HG03135 (cell line): ENCODE results near the gene BSND.

Experiments
- ATAC-seq: cut with Tn5 transposase; IDR thresholded peaks from one replicate; pipeline ENCODE4 v1.9.1; 2021; ENCODE audit warnings: mild to moderate bottlenecking, moderate library complexity; ENCODE audit not compliant: unreplicated experiment

Gene BSND

GRCh38 chr1:55060133-55060999 lies 61.6 kb downstream of the BSND start:
- no peak for ATAC-seq

- ATAC-seq, result no peak
Observed at GRCh38 chr1:55061000-55061705, 62.4 kb downstream of the BSND start.
